NCI-H526 (cell line): ENCODE measurements around the gene EXOC7.

Experiments
- DNase-seq, 2 experiments: peaks; one replicate each; lab custom pipeline; 2025; lab: John Stamatoyannopoulos, UW

Gene EXOC7

DNA sequence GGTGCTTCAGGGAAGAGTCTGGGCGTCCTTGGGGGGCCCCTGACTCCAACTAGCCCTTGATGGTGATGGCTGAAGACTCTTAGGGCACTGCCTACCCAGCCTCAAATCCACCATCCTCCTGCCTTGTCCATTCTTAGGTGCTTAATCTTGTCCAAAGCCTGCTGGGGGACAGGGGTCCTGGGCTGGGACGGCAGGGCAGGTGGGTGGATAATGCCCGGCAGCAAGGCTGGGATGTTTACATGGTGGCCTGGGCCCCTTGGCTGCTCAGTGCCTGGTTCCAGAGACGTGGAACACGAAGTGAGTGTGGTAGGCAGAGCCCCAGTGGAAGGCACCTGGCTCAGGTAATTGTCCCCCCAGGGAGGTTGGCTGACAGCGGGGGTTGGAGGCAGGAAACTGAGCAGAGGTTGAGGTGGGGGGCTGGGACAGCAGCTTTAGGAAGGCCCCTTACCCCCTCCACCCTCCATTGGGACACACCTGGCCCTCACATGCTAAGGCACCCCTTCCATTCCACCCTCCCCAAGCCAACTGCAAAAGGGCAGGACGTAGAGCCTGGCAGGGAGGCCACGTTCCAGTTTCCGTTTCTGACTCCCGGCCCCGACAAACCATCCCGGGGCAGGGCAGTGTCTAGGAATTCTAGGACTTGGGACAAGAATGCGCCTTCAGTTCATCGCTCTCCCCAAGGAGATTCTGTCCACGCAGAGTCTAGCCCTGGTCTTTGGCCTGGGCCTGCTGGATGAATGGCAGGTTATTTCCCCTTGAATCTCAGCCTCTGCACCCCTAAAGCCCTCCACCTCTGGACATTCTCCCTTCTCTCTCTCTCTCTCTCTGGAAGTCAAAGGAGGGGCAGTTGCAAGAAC is 35.5 kb upstream of the EXOC7 start:
- peak in 1 of 2 experiments; percentile 24 for DNase-seq

DNA sequence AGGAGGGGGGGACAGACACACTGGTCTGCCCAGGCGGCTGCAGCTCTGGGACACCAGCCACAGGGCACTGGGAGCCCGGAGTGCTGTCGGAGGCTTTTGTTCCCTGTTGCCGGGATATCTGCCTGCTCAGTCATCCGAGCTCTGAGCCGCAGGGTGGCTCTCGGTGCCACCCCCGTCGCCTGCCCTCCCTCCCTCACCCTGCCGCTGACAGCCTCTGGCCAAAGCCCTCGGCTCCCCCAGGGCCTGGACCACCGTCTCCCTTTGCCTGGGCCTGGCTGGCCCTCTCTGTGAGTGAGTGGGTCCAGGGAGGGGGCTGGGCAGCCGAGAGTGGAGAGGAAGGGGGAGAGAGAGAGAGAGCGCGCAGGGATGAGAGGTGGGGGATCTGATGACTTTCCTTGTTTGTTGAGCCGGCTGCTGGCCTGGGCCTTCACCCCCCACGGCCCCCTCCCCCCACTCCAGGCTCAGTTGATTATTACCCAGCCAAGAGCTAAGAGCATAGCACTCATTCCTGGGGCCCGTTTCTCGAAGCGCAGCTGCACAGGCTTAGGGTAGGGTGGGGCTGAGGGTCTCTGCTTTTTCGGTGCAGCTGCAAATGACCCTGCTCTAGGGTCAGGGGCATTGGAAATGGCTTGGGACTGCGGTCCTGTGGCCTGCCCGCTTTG is 34.8 kb upstream of the EXOC7 start:
- DNase-seq, result peak; percentile 67 to 82

DNA sequence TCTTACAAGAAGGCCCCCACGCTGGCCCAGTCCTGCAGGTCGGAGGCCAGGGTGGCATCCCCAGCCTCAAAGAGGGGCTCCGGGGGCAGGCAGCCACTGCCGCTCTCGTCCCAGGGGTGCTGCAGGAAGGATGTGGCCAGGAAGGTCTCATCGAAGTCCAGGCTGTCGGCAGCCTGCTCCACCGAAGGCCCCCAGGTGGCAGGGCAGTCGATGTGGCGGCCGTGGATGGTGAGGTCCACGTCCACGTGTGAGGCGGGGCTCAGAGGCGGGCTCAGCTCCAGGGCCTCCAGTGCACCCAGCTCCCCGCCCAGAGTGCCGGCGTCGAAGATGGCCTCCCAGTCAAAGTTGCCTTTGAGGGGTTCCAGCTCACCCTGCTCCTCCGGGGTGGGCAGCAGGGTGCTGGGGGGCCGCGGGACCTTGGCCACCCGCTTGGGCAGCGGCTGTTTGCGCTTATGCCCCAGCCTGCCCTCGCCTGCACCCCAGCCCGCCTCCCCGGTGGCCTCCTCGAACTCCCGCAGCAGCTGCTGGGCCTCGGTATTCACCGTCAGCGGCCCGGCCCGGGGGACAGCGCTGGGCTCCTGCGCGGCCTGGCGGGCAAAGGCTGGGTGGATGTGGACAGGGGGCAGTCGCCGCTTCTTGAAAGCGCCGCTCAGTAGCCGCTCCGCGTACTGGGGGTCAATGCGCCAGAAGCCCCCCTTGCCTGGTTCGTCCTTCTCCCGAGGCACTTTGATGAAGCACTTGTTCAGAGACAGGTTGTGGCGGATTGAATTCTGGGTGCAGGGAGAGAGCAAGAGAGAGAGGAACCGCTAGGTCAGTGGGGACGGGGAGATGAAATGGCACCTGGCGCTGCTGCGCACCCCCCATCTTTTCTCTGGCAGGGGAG is 34.0 kb upstream of the EXOC7 start:
- no peak for DNase-seq

DNA sequence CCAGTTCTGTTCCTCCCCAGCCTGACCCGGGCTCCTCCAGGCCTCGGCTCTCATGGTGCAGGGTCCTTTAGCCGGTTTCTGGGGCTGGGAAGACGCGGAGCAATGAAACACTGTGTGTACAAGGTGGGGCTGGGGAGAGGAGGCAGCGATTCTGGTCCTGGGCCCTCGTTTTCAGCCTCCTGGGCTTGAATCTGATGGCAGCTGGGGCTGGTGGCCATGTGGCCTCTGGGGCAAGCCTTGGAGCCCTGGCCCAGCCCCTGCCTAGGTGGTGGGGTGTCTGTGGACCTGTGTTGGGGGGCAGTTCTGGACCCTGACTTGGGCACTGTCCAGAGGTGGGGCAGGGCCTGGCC is 33.4 kb upstream of the EXOC7 start:
- no peak for DNase-seq

DNA sequence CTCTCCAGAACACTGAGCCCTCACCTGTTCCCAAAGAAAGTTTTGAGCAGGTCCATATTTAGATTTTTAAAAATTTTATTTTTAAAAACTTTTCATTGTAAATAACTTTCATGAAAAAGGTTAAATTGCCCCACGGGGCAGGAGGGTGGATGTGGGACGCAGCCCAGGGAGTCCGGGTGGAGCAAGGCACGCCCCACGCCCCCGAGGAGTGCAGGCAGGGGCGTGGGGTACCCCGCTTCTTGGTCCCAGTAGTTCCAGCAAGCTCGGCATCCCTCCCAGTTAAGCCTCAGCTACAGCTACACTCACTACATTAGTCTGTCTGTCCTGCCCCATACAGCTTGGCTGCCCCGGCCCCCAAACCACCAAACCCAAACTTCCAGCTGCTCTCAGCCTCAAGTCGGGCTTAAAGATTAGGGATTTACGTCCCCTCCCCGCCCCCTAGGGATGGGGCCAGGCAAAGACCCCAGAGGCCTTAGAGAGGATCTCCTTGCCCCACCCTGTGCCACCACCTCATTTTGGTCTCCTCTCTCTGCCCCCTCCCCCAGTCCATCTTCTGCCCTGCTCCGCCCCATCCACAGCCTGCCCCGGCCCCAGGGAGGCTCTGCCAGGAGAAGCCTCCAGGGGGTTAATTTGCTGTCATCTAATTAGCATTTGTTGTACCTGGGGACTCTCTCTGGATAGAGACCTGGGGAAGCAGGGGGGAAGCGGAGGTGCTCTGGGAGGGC is 32.9 kb upstream of the EXOC7 start:
- peak in 1 of 2 experiments; percentile 73 for DNase-seq

DNA sequence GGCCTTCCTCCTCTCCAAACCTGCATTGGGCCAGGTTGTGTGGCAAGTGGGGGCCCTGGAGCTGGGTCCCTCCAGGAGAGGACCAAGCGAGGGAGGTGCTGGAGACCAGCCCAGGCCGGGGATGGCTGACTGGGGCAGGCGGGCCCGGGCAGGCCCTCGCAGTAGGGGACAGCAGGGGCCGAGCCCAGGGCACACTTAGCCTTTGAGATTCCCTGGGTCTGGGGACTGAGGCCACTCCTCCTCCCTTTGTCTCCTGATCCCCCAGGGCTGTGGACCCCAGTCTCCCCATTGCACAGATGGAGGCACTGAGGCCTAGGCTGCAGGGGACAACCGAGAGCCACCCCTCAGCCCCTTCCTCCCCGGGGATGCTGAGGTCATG is 32.2 kb upstream of the EXOC7 start:
- no peak for DNase-seq

DNA sequence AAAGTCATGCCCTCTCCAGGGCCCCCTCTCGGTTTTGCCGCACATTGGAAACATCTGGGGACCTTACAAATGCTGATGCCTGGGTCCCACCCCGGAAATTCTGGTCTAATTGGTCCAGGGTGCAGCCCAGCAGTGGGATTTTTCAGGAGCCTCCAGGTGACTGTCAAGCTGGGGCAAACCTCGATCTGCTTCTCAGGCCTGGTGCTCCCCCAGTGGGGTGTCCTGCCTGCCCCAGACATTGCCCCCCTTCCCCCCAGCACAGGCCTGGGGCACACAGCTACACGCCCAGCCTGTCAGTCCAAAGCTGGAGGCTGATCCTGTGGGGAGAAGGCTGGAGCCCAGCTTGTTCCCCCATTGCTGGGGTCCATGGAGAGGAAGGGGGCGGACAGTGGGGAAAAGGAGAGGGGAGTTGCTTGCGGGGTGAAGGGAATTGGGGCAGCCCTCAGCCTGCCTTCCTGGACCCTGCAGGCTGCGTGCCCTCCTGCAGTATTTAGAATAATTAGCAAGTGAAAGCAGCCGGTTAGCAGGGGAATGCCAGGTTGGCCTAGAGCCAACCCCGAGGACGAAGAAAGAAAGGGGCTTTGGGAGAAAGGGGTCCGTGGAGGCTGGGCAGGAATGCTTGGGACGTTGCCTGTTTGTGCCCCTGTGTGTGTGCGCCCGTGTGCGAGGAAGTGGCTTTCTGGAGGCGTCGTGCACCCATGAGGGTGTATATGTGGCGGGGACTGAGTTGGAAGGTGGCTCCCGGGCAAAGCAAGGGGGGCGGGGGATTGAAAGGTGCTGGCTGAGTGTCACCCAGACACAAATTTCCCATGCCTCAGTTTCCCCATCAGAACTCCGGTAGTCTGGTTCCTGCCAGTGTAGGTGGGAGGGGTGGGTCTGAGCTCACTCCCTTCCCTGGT is 31.6 kb upstream of the EXOC7 start:
- DNase-seq, result peak in 1 of 2 experiments; percentile 47

DNA sequence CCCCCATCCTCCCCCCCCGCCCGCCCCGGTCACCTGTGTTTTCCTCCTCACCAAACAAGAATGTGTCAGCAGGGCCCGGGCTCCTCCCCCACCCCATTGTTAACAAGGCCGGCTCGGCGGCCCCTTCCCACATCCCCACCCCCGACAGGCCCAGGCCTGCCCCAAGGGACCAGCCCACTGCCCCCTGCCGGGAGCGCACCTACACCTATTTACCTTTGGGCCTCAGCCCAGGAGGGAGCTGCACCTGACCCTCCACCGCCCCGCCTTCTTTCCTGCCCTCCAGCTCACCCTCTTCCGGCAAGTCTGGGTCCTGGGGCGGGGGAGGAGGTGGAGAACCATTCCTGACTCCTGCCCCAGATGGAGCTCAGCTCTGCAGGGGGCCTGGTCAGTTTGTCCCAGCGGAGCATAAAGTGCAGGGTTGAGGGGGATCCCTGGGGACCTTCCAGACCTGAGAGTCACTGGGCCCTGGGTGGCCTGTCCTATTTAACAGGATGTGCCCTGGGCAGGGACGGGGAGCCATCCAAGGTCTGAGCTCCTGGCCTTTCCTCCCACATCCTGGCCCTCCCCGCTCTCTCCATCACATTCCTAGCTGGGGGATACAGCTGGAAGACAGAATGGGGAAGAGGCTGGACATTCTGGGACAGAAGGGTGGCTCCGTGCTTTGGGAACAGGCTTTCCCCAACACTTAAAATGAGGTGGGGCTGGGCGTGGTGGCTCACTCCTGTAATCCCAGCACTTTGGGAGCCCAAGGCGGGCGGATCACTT is 29.2 kb upstream of the EXOC7 start:
- peak; percentile 92 to 99 for DNase-seq

DNA sequence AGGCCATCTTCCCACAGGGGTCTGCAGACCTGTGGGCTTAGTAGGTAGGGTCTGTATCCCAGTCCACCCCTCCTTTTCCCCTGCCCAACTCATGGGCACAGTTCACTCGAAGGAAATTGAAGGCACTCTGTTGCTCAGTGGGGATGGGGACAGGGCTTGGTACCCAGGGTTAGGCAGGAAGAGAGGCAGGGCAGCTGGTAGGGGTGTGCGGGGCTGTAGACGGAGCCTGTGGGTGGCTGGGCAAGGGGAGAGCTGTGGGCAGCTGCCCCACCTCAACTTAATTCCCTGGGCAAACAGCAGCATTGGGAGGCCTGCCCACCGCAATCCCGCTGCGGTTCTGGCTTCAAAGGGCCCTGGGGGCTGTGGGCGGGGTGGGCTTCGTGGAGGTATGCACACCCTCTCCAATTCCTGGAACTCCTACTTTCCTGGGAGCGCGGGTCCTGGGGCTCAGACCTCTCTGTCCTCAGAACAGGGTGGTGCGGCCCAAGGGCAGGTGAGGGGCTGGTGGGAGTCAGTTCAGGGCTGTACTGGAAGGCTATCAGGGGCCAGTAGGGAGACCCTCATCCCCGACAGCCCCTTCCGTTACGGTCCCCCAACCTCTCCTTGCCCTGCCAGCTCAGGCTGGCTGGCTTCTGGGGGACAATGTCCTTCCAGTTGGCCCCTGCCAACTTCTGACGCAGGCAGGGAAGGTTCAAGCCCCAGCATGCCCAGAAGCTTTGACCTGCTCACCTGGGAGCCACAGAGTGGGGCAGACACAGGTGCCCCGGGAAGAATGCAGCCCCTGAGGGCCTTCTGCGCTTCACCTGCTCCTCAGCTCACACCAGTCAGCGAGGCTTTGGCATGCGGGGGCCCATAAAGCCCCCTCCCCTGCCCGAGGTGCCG is 28.3 kb upstream of the EXOC7 start:
- DNase-seq, result no peak

DNA sequence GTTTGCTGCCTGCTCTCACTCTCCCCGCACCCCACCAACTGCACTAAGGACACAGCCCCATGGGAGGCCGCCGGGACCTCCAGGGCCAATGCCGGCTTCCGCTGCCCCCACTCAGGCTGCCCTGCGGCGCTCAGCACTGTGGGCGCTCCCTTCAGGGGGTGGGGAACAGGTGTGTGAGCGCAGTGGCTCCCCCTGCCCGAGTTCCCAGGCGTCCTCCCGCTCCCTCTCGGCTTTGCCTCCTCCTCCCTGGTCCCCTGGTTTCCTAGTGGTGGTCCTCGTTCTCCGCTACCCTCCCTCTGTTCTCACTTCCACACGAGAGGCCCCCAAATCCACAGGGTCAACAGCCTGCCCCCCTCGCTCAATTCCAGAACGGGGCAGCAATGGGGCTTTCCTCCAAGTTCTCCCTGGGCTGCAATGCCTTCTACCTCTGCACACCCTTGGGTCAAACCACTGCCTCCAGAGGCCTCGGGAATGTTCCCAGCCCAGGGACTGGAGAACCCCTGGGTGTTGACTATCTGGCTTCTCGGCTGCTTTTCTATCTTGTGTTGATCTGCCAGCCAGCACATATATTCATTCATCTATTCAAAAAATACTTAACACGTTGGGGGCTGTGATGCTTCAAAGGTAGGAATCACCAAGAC is 27.6 kb upstream of the EXOC7 start:
- peak in 1 of 2 experiments; percentile 26 for DNase-seq

DNA sequence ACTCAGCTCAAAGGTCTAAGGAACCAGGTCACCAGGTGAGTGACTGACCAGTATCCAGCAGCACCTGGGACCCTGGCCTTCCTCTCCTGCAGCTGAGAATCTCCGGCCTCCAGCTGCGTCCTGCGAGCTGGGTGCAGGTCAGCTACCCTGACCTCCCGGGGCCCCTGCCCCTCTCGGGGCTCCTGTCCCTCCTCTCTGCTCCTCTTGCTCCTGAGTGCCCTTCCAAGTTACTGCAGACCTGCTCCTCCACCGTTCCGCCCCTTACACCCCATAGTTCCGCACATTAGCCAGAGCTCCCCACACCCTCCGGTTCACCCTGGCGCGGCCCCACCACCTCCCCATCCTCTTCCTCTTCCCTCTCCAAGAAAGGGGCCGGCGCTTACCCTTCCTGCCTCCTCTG is 26.9 kb upstream of the EXOC7 start:
- no peak for DNase-seq

DNA sequence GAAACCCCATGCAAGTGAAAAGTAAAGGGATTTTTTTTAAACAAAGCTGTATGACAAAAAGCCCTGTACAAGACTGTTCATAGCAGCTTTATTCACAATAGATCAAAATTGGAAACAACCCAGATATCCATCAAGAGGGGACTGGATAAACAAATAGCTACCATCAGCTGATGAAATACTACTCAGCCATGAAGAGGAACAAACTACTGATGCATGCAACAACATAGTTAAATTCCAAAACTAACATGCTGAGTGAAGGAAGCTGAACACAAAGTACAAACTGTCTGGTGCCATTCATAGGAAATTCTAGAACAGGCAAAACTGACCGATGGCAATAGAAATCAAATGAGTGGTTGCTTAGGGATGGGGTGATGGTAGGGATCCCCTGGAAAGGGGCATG is 22.3 kb upstream of the EXOC7 start:
- DNase-seq, result no peak

DNA sequence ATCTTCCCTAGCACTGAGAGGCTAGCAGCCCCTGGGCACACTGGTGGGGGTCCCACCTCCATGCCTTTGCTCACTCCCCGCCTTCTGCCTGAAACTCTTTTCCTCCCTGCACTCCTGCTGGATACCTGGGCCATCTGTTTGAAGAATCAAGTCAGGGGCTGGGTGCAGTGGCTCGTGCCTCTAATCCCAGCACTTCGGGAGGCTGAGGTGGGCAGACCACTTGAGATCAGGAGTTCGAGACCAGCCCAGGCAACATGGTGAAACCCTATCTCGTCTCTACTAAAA is 21.7 kb upstream of the EXOC7 start:
- no peak for DNase-seq

DNA sequence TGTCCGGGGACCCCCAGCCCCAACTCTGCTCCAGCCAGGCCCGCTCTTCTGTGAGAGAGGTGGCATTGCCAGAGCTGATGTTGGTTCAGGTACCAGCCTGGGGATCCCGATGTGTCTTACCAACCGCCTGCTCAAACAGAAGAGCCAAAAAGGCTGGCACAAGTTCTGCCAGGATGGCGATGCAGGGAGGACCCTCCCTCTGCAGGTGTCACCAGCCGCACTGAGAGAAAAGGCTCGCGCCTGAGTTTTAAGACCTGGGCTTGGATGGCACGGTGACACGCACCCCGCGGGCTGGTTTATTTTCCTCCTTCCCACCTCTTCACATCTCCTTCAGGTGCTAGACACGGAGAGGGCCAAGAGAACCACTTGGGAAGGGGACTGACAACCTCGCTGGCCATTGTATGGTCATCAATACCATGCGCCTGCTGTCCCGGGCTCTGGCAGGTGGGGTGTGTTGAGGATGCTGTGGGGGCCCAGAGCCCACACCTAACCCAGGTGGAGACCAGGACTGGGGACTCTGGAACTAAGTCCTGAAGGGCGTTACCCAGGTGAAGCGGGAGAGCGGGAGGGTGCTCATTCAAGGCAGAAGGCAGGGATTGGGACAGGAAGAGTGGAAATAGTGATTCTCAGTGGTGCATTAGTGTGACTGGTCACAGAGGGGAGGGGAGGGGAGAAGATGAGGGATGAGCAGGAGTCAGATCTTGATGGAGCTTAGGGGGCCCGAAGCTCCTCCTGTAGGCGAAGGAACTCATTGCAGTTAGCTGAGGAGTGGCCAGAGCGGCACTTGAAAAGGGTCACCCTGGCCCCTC is 21.2 kb upstream of the EXOC7 start:
- peak in 1 of 2 experiments; percentile 26 for DNase-seq

DNA sequence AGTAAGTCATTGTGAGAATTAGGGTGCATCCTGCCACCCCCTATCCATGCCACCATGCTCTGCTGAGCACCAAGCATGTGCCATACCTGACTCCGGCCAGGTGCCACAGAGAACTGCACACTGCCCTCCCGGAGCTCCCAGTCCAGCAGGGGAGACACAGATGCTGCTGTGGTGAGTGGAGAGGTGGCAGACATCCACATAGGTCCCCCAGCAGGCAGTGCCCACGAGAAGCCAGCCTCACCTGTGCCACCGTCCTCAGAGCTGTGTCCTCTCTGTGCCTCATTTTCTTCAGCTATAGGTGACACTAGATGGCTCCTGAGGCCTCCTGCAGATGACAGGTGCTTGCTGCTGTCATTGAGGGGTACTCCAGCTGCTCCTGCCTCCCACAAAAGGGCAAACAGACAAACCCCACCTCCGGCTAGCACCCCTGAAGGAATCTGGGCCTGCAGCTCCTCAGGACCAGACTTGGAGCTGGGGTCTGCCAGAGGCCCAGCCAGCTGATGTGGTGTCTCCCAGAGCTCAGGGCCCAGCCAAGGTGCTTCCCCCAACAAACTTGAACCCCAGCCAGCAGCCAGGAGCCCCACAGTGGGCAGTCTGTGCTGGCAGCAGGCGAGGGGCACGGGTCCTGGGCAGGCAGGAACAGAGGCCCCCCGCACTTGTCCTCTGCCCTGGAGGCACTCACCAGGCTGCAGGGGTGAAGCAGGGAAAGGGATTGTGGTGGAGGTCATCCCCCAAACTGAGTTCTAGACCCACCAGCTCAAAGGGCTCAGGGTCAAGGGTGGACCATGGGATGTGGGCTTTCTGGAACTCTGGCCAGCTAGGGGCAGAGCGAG is 20.4 kb upstream of the EXOC7 start:
- DNase-seq, result peak in 1 of 2 experiments; percentile 39

DNA sequence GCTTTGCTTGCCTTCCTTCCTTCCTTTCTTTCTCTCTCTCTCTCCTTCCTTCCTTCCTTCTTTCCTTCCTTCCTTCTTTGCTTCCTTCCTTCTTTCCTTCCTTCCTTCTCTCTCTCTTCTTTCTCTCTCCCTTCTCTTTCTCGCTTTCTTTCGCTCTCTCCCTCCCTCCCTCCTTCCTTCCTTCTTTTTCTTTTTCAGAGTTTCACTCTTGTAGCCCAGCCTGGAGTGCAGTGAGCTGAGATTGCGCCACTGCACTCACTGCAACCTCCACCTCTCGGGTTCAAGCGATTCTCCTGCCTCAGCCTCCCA is 19.6 kb upstream of the EXOC7 start:
- DNase-seq, result no peak
